AG04450 (cell line): ENCODE results near the gene PLD2. TPM values are rescaled to one million over a fixed set of nuclear protein-coding genes. Genes with fewer than 3 reads are reported as not detected.
A peak's percentile ranks its signal among the peaks of the same experiment; 100 is the strongest.

Experiments used
- CTCF ChIA-PET: fragments of 300-600, 350-600 bp; formaldehyde crosslinking; extraction: SDS; loops from one replicate; lab custom pipeline; 2022; ENCODE audit warnings: antibody characterized with exemption, inconsistent platforms; lab: Charles Lee
- POLR2A ChIA-PET: fragments of 350-600 bp; formaldehyde crosslinking; extraction: SDS; loops from one replicate; lab custom pipeline; 2021; ENCODE audit warnings: antibody characterized with exemption, inconsistent platforms; lab: Yijun Ruan, JAX
- DNase-seq: peaks from one replicate; pipeline ENCODE4 v3.0.0-alpha.2; 2011; ENCODE audit warnings: low read depth, low spot score
- H3K27ac ChIP-seq: one replicate; pipeline ENCODE4 v1.5.1; 2012; ENCODE audit warnings: low read depth, low read length, control low read depth
- H3K27me3 ChIP-seq: one replicate; pipeline ENCODE4 v1.6.0; 2012; ENCODE audit warnings: low read length; ENCODE audit not compliant: control insufficient read depth, insufficient read depth
- H3K4me3 ChIP-seq: 2 replicates; pipeline ENCODE4 v1.5.1; 2011; ENCODE audit warnings: mild to moderate bottlenecking, low read depth, low read length, control low read depth
- H3K9me3 ChIP-seq: 2 replicates; pipeline ENCODE4 v1.5.1; 2012; ENCODE audit warnings: low read length; ENCODE audit not compliant: control insufficient read depth, insufficient read depth
- polyA plus RNA-seq: library from polyadenylated mRNA; depleted of rRNA; stranded (reverse); fragments of >200 nt; gene quantifications from 2 replicates; pipeline ENCODE4 v1.2.3, GENCODE V29; 2011
- TF ChIP-seq, protein P1 (sequence below): IDR thresholded peaks from 2 replicates; pipeline ENCODE4 v1.5.1; 2011; ENCODE audit warnings: low read depth, low read length, control low read depth, inconsistent platforms

The PLD2 gene
- polyA plus RNA-seq, 1 experiment = 18.9 TPM

DNA sequence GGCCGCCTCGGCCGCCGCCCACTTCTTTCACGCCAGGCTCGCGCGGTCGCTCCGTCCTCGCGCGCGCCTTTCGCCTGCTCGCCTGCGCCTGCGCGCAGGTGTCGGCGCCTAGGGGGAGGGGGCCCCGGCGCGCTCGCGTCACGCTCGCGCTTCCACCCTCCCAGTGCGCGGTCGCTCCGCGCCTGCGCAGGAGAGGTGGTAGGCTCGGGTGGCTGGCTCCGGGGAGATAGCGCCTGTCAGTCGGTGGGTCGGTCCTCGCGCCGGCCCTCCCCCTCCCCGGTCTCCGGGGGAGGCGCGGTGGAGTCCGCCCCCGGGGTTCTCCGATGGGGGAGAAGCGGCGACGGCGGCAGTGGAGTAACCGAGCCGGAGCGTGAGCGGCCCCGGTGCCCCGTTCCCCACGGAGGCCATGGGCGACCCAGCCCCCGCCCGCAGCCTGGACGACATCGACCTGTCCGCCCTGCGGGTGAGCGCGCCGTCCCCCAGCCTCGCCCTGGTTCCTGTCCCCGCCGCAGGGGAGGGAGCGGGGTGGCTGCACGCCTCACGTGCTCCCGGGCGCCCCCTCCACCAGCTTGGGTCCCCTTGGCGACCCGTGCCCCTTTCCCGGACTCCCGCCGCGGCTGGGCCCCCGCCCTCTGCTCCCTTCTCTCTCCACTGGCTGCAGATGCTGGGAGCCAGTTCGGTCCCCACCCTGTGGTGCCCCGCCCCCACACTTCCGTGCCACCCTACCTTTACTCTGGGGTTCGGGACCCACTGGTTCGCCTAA is 26.4 kb downstream of the PLD2 start, which contains the start of gene MINK1:
Gene MINK1, plus strand, starts transcription at position 163 of the 763 bp plus-strand sequence. Its CDS starts 244 bp downstream, at position 407.
- TF ChIP-seq, protein P1, sequence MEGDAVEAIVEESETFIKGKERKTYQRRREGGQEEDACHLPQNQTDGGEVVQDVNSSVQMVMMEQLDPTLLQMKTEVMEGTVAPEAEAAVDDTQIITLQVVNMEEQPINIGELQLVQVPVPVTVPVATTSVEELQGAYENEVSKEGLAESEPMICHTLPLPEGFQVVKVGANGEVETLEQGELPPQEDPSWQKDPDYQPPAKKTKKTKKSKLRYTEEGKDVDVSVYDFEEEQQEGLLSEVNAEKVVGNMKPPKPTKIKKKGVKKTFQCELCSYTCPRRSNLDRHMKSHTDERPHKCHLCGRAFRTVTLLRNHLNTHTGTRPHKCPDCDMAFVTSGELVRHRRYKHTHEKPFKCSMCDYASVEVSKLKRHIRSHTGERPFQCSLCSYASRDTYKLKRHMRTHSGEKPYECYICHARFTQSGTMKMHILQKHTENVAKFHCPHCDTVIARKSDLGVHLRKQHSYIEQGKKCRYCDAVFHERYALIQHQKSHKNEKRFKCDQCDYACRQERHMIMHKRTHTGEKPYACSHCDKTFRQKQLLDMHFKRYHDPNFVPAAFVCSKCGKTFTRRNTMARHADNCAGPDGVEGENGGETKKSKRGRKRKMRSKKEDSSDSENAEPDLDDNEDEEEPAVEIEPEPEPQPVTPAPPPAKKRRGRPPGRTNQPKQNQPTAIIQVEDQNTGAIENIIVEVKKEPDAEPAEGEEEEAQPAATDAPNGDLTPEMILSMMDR = no peak
- Histone ChIP-seq H3K27ac (peak within 1 kb of the TSS; percentile 47), H3K27me3 (no peaks in the 10 kb centered on the region), H3K4me3 (peak within 1 kb of the TSS; percentile 88), H3K9me3 (no peaks in the 10 kb centered on the region)
- POLR2A ChIA-PET = interaction anchor here (1.2 kb wide), 1 partner anchor 48 kb away, joined by 4 read pairs; no protein-coding TSS in a partner anchor
- peak; percentile 83 for DNase-seq
- CTCF ChIA-PET = no interaction called here

DNA sequence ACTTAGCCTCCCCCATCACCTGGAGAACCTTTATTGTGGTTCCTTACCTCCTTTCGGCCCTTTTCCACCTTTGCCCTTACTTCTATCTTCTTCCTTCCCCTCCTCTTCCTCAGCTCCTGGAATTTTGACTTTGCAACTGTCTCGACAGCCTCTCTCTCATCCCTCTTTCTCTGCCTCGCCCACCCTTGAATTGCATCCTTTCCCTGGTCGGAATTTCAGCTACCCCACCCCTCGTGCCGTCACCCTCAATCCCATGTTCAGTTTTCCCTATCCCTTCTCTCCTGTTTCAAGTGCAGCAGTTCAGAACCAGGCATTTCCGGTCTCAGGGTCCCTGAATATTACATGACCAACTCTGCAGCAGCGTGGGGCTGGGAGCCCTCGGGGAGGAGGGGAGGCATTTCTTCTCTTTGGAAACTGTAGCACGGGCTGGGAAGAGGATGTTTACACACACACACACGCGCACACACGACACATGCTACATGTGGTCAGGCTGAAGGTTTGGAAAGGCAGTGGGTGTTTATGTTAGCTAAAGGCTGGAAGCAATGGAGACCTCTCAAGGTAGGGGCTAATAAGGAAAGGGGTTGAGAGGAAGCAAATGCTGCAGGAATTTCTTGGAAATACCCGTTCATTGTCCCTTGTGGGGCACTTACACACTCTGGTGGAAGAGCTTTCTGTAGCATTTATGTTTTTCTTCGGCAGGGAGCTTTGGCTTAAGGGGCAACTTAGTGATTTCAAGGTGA is 27.2 kb downstream of the PLD2 start:
- ChIA-PET POLR2A (interaction anchor here (1.2 kb wide), 1 partner anchor 47 kb away, joined by 4 read pairs; no protein-coding TSS in a partner anchor), CTCF (no interaction called here)
- Histone ChIP-seq H3K9me3 (no peaks in the 10 kb centered on the region), H3K4me3 (peak overlapping the region; percentile 88), H3K27me3 (no peaks in the 10 kb centered on the region), H3K27ac (peak overlapping the region; percentile 47)
- TF ChIP-seq, protein P1 = no peak
- peak; percentile 52 for DNase-seq

DNA sequence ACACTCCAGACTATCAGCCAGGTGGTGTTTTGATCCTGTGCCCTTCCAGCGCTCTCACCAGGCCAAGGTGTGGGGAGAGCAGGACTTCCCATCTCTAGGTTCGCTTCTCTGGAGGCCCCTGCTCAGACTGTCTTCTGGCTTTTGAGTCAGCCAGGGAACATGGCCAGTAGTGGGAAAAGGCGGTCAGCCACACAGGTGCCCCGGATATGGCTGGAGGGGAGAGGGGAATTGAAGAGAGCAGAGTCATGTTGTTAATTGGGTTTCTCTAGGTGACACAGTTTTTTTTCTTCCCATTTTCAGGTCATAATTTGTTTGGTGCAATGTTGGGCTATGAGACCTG is 27.7 kb downstream of the PLD2 start:
- peak overlapping the region; percentile 88 for H3K4me3 ChIP-seq
- CTCF ChIA-PET = no interaction called here
- no peaks in the 10 kb centered on the region for H3K9me3 ChIP-seq
- TF ChIP-seq, protein P1 = no peak
- DNase-seq = no peak
- H3K27me3 ChIP-seq = no peaks in the 10 kb centered on the region
- peak overlapping the region; percentile 47 for H3K27ac ChIP-seq
- POLR2A ChIA-PET = interaction anchor here (1.2 kb wide), 1 partner anchor 46 kb away, joined by 4 read pairs; no protein-coding TSS in a partner anchor

DNA sequence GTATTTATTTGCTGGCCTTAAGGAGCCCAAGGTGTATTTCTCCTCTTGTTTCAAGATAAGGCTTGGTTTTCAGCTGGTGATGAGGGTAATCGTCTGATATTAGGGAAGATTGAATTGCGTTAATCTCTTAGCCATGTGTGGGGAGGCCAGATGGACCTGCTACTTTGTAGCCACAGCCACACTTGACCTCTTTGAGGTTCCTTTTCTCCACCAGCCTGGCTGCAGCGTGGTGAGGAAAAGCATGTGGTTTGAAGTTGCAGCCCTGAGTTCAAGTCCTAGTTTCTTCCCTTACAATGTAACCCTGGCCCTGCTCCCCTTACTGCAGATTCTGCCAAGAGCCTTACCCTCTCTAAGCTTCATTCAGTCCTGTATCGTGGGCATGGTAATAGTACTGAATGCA is 29.3 kb downstream of the PLD2 start:
- H3K27ac ChIP-seq = no peak overlapping the region
- no peaks in the 10 kb centered on the region for H3K27me3 ChIP-seq
- ChIA-PET CTCF (no interaction called here), POLR2A (interaction anchor here (0.6 kb wide), 1 partner anchor 48 kb away, joined by 3 read pairs; the partner anchor contains the start of gene GLTPD2)
- H3K4me3 ChIP-seq = no peak overlapping the region
- H3K9me3 ChIP-seq = no peaks in the 10 kb centered on the region
- no peak for DNase-seq
- TF ChIP-seq, protein P1 = no peak
